Glutamatergic neuron (in vitro differentiated cells): ENCODE data around the gene PNPLA2. TPM values are rescaled to one million over a fixed set of nuclear protein-coding genes. Genes with fewer than 3 reads are reported as not detected.

Source experiments
- DNase-seq: peaks from one replicate; pipeline ENCODE4 v3.0.0; 2022
- H3K27ac Mint-ChIP-seq: one replicate; pipeline ENCODE4 v1.8.0; 2020; ENCODE audit warnings: mild to moderate bottlenecking, mixed read lengths, inconsistent platforms; ENCODE audit not compliant: unreplicated experiment
- H3K27me3 Mint-ChIP-seq: one replicate; pipeline ENCODE4 v1.8.0; 2020; ENCODE audit warnings: mild to moderate bottlenecking, moderate library complexity, mixed read lengths, inconsistent platforms; ENCODE audit not compliant: unreplicated experiment
- H3K36me3 Mint-ChIP-seq: one replicate; pipeline ENCODE4 v1.8.0; 2020; ENCODE audit warnings: mild to moderate bottlenecking, mixed read lengths, inconsistent platforms; ENCODE audit not compliant: unreplicated experiment
- H3K4me1 Mint-ChIP-seq: one replicate; pipeline ENCODE4 v1.8.0; 2020; ENCODE audit warnings: mild to moderate bottlenecking, low read depth, mixed read lengths, inconsistent platforms; ENCODE audit not compliant: unreplicated experiment
- H3K4me3 Mint-ChIP-seq: one replicate; pipeline ENCODE4 v1.8.0; 2020; ENCODE audit warnings: mild to moderate bottlenecking, mixed read lengths, inconsistent platforms; ENCODE audit not compliant: unreplicated experiment
- H3K9me3 Mint-ChIP-seq: one replicate; pipeline ENCODE4 v1.8.0; 2020; ENCODE audit warnings: mild to moderate bottlenecking, moderate library complexity, mixed read lengths, inconsistent platforms; ENCODE audit not compliant: unreplicated experiment
- total RNA-seq: library from RNA; stranded (reverse); fragmentation: NEBNext Ultra II Directional; extraction: Animal tissue kit (Norgen Biotek cat#: 25700); gene quantifications from one replicate; pipeline ENCODE4 v1.2.1, GENCODE V29; 2021; ENCODE audit not compliant: unreplicated experiment
- TF ChIP-seq, protein P1 (sequence below): fragments of 200-600 bp; sonication (generic); IDR thresholded peaks from one replicate; pipeline ENCODE4 v1.5.0; 2021; ENCODE audit not compliant: partially characterized antibody, unreplicated experiment

PNPLA2 gene
- total RNA-seq, 1 donor from 2014 or later, result 32.3 TPM

DNA sequence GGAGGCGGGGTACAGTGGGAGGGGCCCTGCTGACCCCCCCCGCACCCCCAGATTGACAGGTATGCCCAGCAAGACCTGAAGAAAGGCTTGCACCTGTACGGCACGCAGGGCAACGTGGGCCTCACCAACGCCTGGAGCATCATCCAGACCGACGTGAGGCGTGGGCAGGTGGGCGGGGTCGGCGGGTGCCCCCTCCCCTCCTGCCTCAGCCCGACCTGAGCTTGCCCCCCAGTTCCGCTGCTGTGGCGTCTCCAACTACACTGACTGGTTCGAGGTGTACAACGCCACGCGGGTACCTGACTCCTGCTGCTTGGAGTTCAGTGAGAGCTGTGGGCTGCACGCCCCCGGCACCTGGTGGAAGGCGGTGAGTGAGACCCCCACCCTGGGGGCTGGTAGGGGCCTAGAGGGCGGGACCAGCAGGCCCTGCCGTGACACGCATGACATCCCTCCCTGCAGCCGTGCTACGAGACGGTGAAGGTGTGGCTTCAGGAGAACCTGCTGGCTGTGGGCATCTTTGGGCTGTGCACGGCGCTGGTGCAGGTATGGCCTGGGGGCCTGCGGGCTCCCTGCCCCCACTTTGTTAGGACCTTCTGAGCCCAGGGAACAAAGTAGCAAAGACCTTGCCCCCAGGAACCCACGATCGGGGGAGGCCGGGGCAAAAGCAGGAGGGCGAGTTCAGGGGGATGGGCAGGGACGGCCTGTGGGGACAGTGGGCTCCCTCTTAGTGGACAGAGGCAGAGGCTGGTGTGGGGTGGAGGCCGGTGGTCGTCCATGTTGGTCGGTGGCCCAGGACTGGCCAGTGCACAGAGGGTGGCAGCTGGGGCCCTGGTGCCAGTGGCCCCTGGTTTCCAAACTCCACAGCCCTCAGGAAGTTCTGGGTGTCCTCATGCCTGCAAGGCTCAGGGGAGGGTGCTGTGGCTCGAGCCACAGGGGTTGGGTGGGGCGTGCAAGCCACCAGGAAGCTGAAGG is 47.0 kb downstream of the PNPLA2 start:
- TF ChIP-seq, protein P1, sequence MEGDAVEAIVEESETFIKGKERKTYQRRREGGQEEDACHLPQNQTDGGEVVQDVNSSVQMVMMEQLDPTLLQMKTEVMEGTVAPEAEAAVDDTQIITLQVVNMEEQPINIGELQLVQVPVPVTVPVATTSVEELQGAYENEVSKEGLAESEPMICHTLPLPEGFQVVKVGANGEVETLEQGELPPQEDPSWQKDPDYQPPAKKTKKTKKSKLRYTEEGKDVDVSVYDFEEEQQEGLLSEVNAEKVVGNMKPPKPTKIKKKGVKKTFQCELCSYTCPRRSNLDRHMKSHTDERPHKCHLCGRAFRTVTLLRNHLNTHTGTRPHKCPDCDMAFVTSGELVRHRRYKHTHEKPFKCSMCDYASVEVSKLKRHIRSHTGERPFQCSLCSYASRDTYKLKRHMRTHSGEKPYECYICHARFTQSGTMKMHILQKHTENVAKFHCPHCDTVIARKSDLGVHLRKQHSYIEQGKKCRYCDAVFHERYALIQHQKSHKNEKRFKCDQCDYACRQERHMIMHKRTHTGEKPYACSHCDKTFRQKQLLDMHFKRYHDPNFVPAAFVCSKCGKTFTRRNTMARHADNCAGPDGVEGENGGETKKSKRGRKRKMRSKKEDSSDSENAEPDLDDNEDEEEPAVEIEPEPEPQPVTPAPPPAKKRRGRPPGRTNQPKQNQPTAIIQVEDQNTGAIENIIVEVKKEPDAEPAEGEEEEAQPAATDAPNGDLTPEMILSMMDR, result no peak
- Mint-ChIP-seq H3K27ac (no peak overlapping the region), H3K4me3 (no peak overlapping the region), H3K4me1 (peaks cover 7% of the 10 kb centered on the region), H3K9me3 (peaks cover 5% of the 10 kb centered on the region), H3K27me3 (peaks cover 14% of the 10 kb centered on the region), H3K36me3 (no peaks in the 10 kb centered on the region)
- no peak for DNase-seq

DNA sequence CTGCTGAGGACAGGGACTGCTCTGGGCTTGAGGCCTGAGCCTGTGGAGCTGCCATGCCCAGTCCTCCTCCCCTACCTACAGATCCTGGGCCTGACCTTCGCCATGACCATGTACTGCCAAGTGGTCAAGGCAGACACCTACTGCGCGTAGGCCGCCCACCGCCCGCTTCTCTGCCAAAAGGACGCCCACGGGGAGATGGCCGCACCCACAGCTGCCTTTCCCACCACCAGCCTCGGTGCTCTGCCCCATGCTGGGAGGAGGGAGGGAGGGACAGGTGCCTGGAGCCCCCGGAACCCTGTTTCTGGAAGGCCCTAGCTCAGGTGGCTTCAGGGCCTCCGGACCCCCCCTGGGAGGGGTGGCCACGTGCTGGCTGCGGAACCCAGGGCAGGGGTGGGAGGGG is 47.8 kb downstream of the PNPLA2 start:
- TF ChIP-seq, protein P1, result no peak
- no peak overlapping the region for H3K4me3 Mint-ChIP-seq
- peaks cover 4% of the 10 kb centered on the region for H3K9me3 Mint-ChIP-seq
- peaks cover 14% of the 10 kb centered on the region for H3K27me3 Mint-ChIP-seq
- H3K4me1 Mint-ChIP-seq, result peaks cover 4% of the 10 kb centered on the region
- no peak overlapping the region for H3K27ac Mint-ChIP-seq
- no peaks in the 10 kb centered on the region for H3K36me3 Mint-ChIP-seq
- DNase-seq, result no peak

DNA sequence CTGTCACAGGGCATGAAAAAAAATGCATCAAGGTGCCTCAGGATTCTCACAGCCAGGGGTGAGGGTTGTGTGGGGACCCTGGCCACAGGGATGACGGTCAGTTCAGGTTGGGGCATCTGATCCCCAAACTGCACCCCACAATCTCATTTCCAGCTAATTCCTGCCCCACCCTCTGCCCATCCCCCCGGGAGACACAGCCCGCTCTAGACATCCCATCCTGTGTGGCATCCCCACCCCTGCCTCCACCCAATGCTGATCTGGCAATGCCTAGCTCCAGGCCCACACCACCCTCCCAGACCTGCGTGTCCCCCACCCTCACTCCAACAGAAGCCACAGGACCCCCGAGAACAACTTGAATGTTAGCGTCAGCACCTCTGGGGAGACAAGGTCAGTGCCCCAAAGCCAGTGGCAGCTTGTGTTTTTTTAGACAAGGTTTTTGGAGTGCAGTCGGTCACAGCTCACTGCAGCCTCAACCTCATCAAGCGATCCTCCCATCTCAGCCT is 49.2 kb downstream of the PNPLA2 start:
- Mint-ChIP-seq H3K9me3 (peaks cover 2% of the 10 kb centered on the region), H3K36me3 (no peaks in the 10 kb centered on the region), H3K4me3 (no peak overlapping the region), H3K27ac (no peak overlapping the region), H3K4me1 (no peaks in the 10 kb centered on the region), H3K27me3 (peaks cover 9% of the 10 kb centered on the region)
- no peak for DNase-seq
- TF ChIP-seq, protein P1, result no peak

DNA sequence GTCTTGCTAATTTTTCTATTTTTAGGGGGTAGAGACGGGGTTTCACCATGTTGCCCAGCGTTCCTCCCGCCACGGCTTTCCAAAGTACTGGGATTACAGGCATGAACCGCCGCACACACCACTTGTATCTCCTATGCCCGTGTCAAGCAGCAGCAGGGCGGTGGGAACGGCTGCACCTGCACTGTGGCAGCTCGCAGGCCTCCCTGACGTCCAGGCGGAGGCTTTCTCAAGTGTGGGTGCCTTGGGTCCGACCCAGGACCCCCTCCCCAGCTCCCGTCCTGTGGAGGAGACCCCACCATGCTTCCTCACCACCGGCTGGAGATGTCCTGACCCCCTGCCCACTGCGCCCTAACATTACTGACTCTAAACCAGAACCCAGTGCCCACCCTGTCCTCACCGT is 49.7 kb downstream of the PNPLA2 start:
- H3K27ac Mint-ChIP-seq, result no peak overlapping the region
- no peak overlapping the region for H3K4me3 Mint-ChIP-seq
- H3K36me3 Mint-ChIP-seq, result no peaks in the 10 kb centered on the region
- H3K4me1 Mint-ChIP-seq, result no peaks in the 10 kb centered on the region
- DNase-seq, result no peak
- TF ChIP-seq, protein P1, result no peak
- H3K9me3 Mint-ChIP-seq, result peaks cover 2% of the 10 kb centered on the region
- H3K27me3 Mint-ChIP-seq, result peaks cover 9% of the 10 kb centered on the region

DNA sequence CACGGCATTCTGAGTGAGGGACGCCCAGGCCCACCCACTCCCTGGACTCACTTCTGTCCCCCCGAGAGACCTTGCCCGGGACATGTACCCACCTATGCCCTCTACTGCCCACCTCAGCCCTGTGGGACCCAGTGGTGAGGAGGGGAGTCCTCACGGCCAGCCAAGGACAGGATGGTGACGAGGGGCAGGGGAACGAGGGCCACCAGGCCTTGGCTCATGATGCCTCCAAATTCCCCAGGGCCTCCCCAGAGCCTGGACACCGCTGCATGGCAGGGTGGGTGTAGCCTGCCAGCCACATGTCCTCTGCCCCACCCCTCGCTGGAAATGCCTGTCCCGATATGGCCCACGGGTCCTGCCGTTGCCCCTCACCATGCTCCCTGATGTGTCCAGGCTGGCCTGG is 50.1 kb downstream of the PNPLA2 start:
- H3K27ac Mint-ChIP-seq, result no peak overlapping the region
- no peaks in the 10 kb centered on the region for H3K4me1 Mint-ChIP-seq
- TF ChIP-seq, protein P1, result no peak
- peaks cover 2% of the 10 kb centered on the region for H3K9me3 Mint-ChIP-seq
- H3K4me3 Mint-ChIP-seq, result no peak overlapping the region
- no peaks in the 10 kb centered on the region for H3K36me3 Mint-ChIP-seq
- peaks cover 9% of the 10 kb centered on the region for H3K27me3 Mint-ChIP-seq
- no peak for DNase-seq
